Activated CD4-positive, alpha-beta memory T cell treated with anti-CD3 and anti-CD28 coated beads for 36 hours (primary cell): ENCODE measurements around the gene DPT. TPM values are rescaled to one million over a fixed set of nuclear protein-coding genes. Genes with fewer than 3 reads are reported as not detected.
"Not testable (repeated sequence)": the region's sequence is repeated elsewhere in the genome, so short reads cannot be mapped to it uniquely, and the experiment has no call there.

Experiments used
- CTCF ChIA-PET: fragments of 350-600 bp; sonication (Branson Sonifier 250); formaldehyde crosslinking; loops from one replicate; lab custom pipeline; 2021; ENCODE audit warnings: antibody characterized with exemption, inconsistent platforms; lab: Charles Lee
- POLR2A ChIA-PET: fragments of 350-600 bp; sonication (Branson Sonifier 250); formaldehyde crosslinking; loops from one replicate; lab custom pipeline; 2021; ENCODE audit warnings: antibody characterized with exemption; lab: Charles Lee
- DNase-seq: peaks from one replicate; pipeline ENCODE4 v3.0.0-alpha.2; 2020
- H3K27ac Mint-ChIP-seq: one replicate; pipeline ENCODE4 v1.8.0; 2021; ENCODE audit warnings: mixed read lengths
- H3K27me3 Mint-ChIP-seq: one replicate; pipeline ENCODE4 v1.8.0; 2021; ENCODE audit warnings: mixed read lengths
- H3K36me3 Mint-ChIP-seq: one replicate; pipeline ENCODE4 v1.8.0; 2021; ENCODE audit warnings: mixed read lengths
- H3K4me1 Mint-ChIP-seq: one replicate; pipeline ENCODE4 v1.8.0; 2021; ENCODE audit warnings: low read depth, mixed read lengths
- H3K4me3 Mint-ChIP-seq: one replicate; pipeline ENCODE4 v1.8.0; 2021; ENCODE audit warnings: mild to moderate bottlenecking, mixed read lengths
- H3K9me3 Mint-ChIP-seq: one replicate; pipeline ENCODE4 v1.8.0; 2021; ENCODE audit warnings: mixed read lengths
- intact Hi-C: fragments of 100-400 bp; cut with micrococcal nuclease; formaldehyde crosslinking; loops from one replicate; pipeline ENCODE4 v1.15.1; 2023
- total RNA-seq, 2 experiments: library from RNA; stranded (reverse); gene quantifications; one replicate each; pipeline ENCODE4 v1.2.3, GENCODE V29; 2021

The DPT gene
- not detected for total RNA-seq

DNA sequence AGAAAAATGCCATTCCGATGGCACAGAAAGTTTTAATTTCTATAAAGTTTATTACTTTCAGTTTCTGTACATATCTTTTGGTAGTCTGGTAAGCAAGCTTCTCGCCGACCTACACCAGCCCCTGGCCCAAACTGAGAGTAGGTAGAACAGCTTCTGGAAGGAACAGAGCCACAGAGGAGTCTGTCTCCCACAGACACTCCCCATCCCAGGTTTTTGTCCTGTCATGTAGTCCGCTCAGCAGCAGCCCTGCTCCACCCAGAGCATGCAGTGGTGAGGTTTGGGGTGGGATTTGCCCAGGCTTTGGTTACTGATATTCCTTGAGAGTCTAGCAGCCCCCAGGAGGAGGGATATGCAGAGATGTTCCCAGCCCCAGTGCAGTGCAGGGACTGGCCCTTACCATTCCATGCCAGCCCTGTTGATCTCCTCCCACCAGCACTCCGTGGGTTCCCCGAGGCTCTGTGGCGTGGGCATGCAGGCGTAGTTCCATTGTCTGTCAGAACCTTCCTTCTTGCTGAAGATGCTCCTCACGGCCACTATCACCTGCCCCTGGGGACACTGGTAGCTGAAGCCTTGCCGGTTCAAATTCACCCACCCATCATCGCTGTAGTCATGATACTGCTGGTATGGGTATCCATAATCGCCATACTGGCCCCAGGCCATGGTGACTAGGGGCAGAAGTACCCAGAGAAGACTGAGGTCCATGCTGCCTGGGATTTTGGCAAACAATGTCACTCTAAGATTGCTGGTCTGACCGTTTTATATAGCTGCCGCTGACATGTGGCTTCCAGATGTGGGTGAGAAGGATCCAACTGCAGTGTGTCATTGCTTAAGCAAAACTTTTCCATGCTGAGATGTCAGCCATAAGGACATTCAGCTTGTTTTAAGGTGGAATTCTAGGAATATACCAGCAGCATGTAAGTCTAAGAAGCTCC is at the start of gene DPT:
TSS of gene DPT (minus strand) at position 734 of the 932 bp plus-strand sequence. CDS start at position 702, 32 bp downstream.
- ChIA-PET POLR2A (no interaction called here), CTCF (interaction anchor here (1.1 kb wide), 1 partner anchor 10 kb away, joined by 3 read pairs; no protein-coding TSS in a partner anchor)
- H3K27me3 Mint-ChIP-seq: no peaks in the 10 kb centered on the region
- H3K9me3 Mint-ChIP-seq: no peaks in the 10 kb centered on the region
- no peaks in the 10 kb centered on the region for H3K36me3 Mint-ChIP-seq
- no peak within 1 kb of the TSS for H3K4me3 Mint-ChIP-seq
- DNase-seq: no peak
- H3K4me1 Mint-ChIP-seq: no peaks in the 10 kb centered on the region
- no peak within 1 kb of the TSS for H3K27ac Mint-ChIP-seq
- intact Hi-C loops: no loop called here

DNA sequence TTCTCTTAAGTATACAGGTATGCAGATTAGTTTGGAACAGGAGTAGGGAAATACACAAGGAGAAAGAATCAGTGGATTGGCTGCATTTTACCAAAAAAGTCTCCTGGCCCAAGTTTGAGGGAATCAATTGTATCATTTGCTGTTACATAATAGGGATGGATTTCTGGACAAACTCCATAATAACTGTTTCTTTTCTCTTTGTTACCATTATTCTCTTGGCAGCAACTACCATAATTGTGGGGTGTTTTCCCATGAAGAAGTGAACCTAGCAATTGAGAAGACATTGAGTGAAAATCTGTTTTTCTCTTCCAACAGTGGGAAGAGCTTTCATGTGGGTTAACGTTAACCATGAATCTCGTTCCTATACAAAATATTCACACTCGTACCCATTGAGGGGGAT is 46.4 kb upstream of the DPT start:
- Mint-ChIP-seq H3K27me3 (no peaks in the 10 kb centered on the region), H3K36me3 (no peaks in the 10 kb centered on the region), H3K4me1 (no peaks in the 10 kb centered on the region), H3K27ac (no peak overlapping the region), H3K9me3 (no peaks in the 10 kb centered on the region), H3K4me3 (no peak overlapping the region)
- intact Hi-C loops: no loop called here
- POLR2A ChIA-PET: no interaction called here
- CTCF ChIA-PET: no interaction called here
- DNase-seq: no peak

DNA sequence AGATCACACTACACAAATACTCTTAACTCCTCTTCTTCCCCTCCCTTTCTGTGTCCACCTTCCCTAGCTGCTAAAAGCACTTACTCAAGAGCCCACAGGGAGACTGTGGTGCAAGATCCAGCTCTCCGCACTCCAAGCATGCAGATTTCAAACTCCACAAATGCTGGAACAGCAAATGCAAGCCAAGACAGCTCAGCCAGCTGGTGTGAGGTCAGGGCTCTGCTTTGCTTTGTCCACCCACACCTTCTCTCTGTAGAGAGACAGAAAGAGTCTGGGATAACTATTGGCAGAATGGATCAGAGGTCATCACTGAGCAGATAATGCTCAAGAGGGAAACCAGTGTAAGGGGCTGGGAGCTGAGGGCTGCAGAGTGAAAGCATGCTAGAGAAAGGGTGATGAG is 45.2 kb upstream of the DPT start:
- H3K4me3 Mint-ChIP-seq: no peak overlapping the region
- no peaks in the 10 kb centered on the region for H3K4me1 Mint-ChIP-seq
- POLR2A ChIA-PET: no interaction called here

DNA sequence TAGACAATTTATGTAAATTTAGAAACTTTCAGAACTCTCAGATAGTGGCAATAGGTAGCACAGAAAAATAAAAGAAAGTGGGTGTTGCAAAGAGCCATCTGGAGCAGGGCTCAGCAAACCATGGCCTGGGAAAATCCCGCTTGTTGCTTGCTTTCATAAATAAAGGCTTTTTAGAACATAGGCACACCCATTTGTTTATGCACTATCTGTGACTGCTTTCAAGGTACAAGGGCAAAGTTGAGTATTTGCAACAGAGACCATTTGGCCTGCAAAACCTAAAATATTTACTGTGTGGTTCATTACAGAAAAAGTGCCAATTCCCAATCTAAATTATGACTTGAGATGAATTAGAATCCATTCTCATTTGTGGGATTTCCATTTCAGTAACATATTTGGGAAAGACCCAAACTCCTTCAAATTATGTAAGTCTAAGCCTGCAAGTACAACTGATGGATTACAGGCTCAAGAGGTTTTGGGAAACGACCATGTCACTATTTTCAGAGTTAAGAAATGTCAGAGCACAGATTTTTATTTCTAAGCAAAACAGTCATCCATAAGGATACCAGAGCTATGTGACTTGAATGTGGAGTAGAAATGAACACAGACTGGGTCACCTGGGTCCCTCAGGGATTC is 43.5 kb upstream of the DPT start:
- intact Hi-C loops: no loop called here
- no peak for DNase-seq
- H3K36me3 Mint-ChIP-seq: no peaks in the 10 kb centered on the region
- no peaks in the 10 kb centered on the region for H3K27me3 Mint-ChIP-seq
- H3K9me3 Mint-ChIP-seq: no peaks in the 10 kb centered on the region
- CTCF ChIA-PET: no interaction called here
- H3K4me1 Mint-ChIP-seq: no peaks in the 10 kb centered on the region
- POLR2A ChIA-PET: no interaction called here
- no peak overlapping the region for H3K27ac Mint-ChIP-seq
- H3K4me3 Mint-ChIP-seq: no peak overlapping the region

More for the DNA sequence above, 45.2 kb upstream of the DPT start:
- intact Hi-C loops: no loop called here
- H3K27me3 Mint-ChIP-seq: no peaks in the 10 kb centered on the region
- CTCF ChIA-PET: interaction anchor here (1.0 kb wide), 1 partner anchor 431 kb away, joined by 3 read pairs; no protein-coding TSS in a partner anchor
- no peak overlapping the region for H3K27ac Mint-ChIP-seq
- no peaks in the 10 kb centered on the region for H3K36me3 Mint-ChIP-seq
- DNase-seq: no peak
- H3K9me3 Mint-ChIP-seq: no peaks in the 10 kb centered on the region

DNA sequence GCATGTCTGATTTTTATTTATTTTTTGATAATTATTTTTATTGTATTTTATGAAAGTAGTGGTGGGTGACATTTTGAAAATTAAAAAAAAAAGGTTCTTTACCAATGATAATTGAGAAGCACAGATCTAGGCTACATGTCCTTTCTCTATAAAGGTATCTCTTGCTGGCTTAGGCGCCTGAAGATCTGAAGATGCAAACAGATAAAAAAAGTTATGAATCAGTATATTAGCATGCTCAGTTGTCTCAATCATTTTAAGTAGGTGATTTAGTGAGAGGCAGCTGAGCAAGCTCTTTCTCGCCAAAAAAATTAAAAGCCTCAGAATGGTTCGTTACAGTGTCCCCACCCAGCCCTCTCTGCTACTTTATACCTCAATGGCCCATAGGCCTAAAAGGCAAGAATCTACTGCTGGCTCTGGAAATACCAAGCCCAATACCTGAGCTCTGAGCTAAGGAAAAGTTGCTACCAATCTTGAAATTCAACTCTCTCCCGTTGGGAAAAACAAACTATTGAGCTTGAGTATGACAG is 42.2 kb upstream of the DPT start:
- DNase-seq: no peak
- intact Hi-C loops: no loop called here
- Mint-ChIP-seq H3K4me1 (no peaks in the 10 kb centered on the region), H3K4me3 (no peak overlapping the region), H3K27ac (no peak overlapping the region), H3K27me3 (no peaks in the 10 kb centered on the region), H3K9me3 (no peaks in the 10 kb centered on the region), H3K36me3 (no peaks in the 10 kb centered on the region)
- ChIA-PET CTCF (interaction anchor here (0.8 kb wide), 1 partner anchor 332 kb away, joined by 3 read pairs; no protein-coding TSS in a partner anchor), POLR2A (no interaction called here)

DNA sequence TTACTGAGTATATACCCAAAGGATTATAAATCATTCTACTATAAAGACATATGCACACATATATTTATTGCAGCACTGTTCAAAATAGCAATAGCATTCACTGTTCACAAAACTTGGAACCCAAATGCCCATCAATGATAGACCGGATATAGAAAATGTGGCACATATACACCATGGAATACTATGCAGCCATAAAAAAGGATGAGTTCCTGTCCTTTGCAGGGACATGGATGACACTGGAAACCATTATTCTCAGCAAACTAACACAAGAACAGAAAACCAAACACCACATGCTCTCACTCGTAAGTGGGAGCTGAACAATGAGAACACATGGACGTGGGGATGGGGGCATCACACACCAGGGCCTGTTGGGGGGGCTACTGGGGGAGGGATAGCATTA is 40.9 kb upstream of the DPT start:
- intact Hi-C loops, CTCF ChIA-PET, H3K4me3 Mint-ChIP-seq, H3K36me3 Mint-ChIP-seq, H3K9me3 Mint-ChIP-seq, H3K4me1 Mint-ChIP-seq, H3K27ac Mint-ChIP-seq, DNase-seq, H3K27me3 Mint-ChIP-seq, POLR2A ChIA-PET: not testable (repeated sequence)

DNA sequence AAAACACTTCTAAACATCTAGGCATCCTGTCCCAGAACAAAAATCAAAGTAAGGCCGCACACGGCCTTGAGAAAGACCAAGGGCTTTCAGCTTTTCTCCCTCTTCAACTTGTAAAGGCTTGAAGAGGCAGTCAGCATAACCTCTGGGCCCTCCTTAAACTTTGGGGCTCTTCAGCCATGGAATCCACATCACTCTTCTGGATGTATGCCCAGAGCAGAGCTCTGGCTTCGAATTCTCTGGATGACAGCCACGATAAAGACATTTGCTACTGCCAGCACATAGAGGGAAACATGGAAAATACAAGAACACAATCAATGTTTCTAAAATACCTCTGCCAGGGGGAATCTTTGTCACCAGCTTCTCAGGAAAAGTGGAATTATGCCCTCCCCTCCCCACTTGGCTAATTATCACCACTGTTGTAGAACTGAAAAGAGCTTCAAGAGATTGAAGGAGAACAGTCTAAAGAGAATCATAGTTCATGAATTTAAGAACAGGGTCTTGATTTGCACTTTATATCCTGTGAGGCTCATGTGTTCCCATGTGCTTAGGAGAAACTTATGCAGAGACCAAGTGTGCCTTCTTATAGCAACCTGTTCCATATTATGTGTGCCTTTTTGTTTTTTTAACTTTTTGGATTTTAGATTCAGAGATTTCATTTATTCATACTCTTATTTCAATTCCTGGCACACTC is 39.0 kb upstream of the DPT start:
- H3K4me3 Mint-ChIP-seq: no peak overlapping the region
- no peaks in the 10 kb centered on the region for H3K9me3 Mint-ChIP-seq
- ChIA-PET POLR2A (no interaction called here), CTCF (interaction anchor here (1.2 kb wide), 1 partner anchor 131 kb away, joined by 3 read pairs; no protein-coding TSS in a partner anchor)
- no peak overlapping the region for H3K27ac Mint-ChIP-seq
- H3K27me3 Mint-ChIP-seq: no peaks in the 10 kb centered on the region
- intact Hi-C loops: no loop called here
- no peak for DNase-seq
- no peaks in the 10 kb centered on the region for H3K36me3 Mint-ChIP-seq
- H3K4me1 Mint-ChIP-seq: no peaks in the 10 kb centered on the region

DNA sequence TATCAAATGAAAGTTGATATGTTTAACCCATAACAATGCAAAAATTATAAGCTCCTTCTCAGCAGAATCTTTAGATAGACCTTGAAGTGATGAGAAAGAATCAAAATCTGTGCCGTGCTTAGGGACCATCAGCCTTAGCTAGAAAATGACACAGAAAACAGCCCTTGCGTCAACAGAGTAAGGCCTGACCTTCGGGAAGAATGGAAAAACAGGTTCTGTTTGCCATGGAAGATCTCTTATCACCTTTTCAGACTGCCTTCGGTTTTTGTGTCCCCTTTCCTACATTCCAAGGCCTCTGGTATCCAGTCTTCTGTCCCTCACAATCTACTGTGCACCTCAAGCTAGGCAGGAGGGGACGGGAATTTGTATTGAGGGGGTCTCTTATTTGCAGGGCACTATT is 37.6 kb upstream of the DPT start:
- ChIA-PET POLR2A (no interaction called here), CTCF (interaction anchor here (1.2 kb wide), 1 partner anchor 129 kb away, joined by 3 read pairs; no protein-coding TSS in a partner anchor)
- H3K9me3 Mint-ChIP-seq: no peaks in the 10 kb centered on the region
- intact Hi-C loops: no loop called here
- H3K4me3 Mint-ChIP-seq: no peak overlapping the region
- peaks cover 2% of the 10 kb centered on the region for H3K4me1 Mint-ChIP-seq
- H3K36me3 Mint-ChIP-seq: no peaks in the 10 kb centered on the region
- H3K27me3 Mint-ChIP-seq: no peaks in the 10 kb centered on the region
- no peak for DNase-seq
- H3K27ac Mint-ChIP-seq: no peak overlapping the region

DNA sequence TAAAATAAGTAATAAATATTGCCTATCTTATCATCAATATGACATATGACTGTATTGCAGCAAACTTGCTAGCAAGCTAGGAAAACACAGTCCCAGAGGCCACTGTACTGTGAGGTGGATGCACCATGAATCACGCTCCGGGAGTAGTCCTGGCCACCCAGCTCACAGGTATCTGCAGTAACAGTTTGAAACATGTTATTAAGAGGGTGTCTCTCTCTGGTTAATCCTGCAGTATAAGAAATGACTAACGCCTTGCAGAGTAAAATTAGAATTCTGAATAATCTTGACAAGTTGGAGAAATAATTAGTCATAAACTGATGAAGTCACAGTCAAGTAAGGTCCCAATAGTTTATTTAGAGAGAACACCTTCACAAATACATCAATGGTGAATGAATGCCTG is 34.0 kb upstream of the DPT start:
- H3K4me1 Mint-ChIP-seq: peaks cover 2% of the 10 kb centered on the region
- no peak overlapping the region for H3K4me3 Mint-ChIP-seq
- ChIA-PET POLR2A (no interaction called here), CTCF (interaction anchor here (1.2 kb wide), 1 partner anchor 420 kb away, joined by 4 read pairs; no protein-coding TSS in a partner anchor)
- intact Hi-C loops: no loop called here
- no peak overlapping the region for H3K27ac Mint-ChIP-seq
- no peaks in the 10 kb centered on the region for H3K36me3 Mint-ChIP-seq
- H3K9me3 Mint-ChIP-seq: no peaks in the 10 kb centered on the region
- no peaks in the 10 kb centered on the region for H3K27me3 Mint-ChIP-seq
- peak; percentile 17 for DNase-seq

DNA sequence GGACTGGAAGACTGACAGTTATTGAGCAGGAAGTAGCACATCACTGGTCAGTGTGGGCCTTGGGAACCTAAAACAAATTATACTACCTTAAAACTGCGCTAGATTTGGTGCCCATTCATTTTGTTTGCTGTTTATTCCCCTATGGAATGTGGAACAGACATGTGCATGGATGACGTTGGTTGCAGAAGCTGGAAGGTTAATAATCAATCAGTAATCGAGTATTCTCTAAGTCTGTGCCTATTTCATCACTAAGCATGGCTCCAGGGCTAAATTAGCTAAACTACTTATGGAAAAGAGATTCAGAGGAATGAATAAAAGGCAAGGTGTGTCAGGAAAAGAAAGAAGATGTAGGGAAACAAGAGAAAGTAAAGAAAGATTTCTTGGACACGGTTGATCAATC is 33.5 kb upstream of the DPT start:
- no peak overlapping the region for H3K27ac Mint-ChIP-seq
- no peak overlapping the region for H3K4me3 Mint-ChIP-seq
- peaks cover 2% of the 10 kb centered on the region for H3K4me1 Mint-ChIP-seq
- POLR2A ChIA-PET: no interaction called here
- H3K36me3 Mint-ChIP-seq: no peaks in the 10 kb centered on the region
- no peak for DNase-seq
- H3K27me3 Mint-ChIP-seq: no peaks in the 10 kb centered on the region
- no peaks in the 10 kb centered on the region for H3K9me3 Mint-ChIP-seq
- intact Hi-C loops: no loop called here
- CTCF ChIA-PET: no interaction called here

DNA sequence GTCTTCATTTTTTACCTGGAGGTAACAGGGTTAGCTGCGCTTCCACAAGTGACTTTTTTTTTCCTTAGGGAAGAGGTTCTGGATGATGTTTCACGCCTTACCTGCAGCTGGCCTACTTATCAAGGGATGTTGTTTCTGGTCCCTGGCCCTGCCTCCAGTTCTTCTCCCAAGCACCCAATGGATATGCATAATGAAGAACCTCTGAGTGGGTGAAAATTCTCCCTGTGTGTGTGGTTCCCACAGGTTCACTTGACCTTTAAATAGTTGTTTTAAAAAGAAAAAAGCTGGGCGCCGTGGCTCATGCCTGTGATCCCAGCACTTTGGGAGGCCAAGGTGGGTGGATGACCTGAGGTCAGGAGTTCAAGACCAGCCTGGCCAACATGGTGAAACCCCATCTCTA is 31.8 kb upstream of the DPT start:
- DNase-seq: no peak
- no peaks in the 10 kb centered on the region for H3K36me3 Mint-ChIP-seq
- no peak overlapping the region for H3K27ac Mint-ChIP-seq
- ChIA-PET POLR2A (no interaction called here), CTCF (no interaction called here)
- no peak overlapping the region for H3K4me3 Mint-ChIP-seq
- intact Hi-C loops: no loop called here
- H3K9me3 Mint-ChIP-seq: no peaks in the 10 kb centered on the region
- H3K27me3 Mint-ChIP-seq: no peaks in the 10 kb centered on the region
- peaks cover 2% of the 10 kb centered on the region for H3K4me1 Mint-ChIP-seq

DNA sequence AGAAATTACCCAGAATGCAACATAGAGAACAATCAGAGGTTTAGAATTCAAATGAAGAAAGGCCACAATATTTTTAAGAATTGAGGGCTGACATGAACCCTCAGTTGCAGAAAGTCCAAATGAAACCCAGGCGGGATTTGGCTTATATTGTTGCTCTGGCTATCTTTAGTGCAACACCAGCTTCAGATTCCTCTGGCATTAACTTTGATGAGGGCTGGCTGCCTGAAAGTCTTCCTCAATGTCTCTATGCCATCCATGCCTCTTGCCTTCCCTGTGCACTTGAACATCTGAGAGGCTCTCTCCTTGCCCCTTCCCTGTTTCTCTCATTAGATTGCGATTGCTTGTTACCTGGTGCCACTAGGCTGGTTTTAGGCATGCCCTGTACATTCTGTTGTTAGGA is 31.2 kb upstream of the DPT start:
- H3K4me1 Mint-ChIP-seq: peaks cover 2% of the 10 kb centered on the region
- H3K36me3 Mint-ChIP-seq: no peaks in the 10 kb centered on the region
- CTCF ChIA-PET: no interaction called here
- DNase-seq: no peak
- no peak overlapping the region for H3K4me3 Mint-ChIP-seq
- no peaks in the 10 kb centered on the region for H3K9me3 Mint-ChIP-seq
- no peak overlapping the region for H3K27ac Mint-ChIP-seq
- POLR2A ChIA-PET: no interaction called here
- H3K27me3 Mint-ChIP-seq: peaks cover 2% of the 10 kb centered on the region
- intact Hi-C loops: no loop called here
